Gastrocnemius medialis (tissue), 4 donors: ENCODE data around the gene BICRAL. TPM values are rescaled to one million over a fixed set of nuclear protein-coding genes. Genes with fewer than 3 reads are reported as not detected.
"Not testable (repeated sequence)": the region's sequence is repeated elsewhere in the genome, so short reads cannot be mapped to it uniquely, and the experiment has no call there.

Experiments used
- ATAC-seq, 2 donors: fragments of 150-250 bp; one replicate each; pipeline ENCODE4 v1.9.1; 2016
- DNase-seq, 2 donors: peaks; one replicate each; pipeline ENCODE4 v3.0.0-alpha.2; 2019
- H3K27ac ChIP-seq, 4 donors: fragments of 200-600 bp; sonication (generic); 1 replicate in 1 of 4; 2 replicates in 3 of 4; pipeline ENCODE4 v1.5.1; 2016 to 2018; ENCODE audit warnings: mild to moderate bottlenecking in 2 of 4, moderate library complexity in 1 of 4
- H3K27me3 ChIP-seq, 3 donors: fragments of 200-600 bp; sonication (generic) in 2 of 3; 1 replicate in 1 of 3; 2 replicates in 2 of 3; pipeline versions ENCODE4 v1.5.1 to v1.6.0; 2016 to 2019; ENCODE audit warnings: mild to moderate bottlenecking in 1 of 3, moderate library complexity in 1 of 3
- H3K36me3 ChIP-seq, 2 donors: fragments of 200-600 bp; sonication (generic) in 1 of 2; one replicate each; pipeline ENCODE4 v1.5.1; 2017 to 2018
- H3K4me1 ChIP-seq, 2 donors: fragments of 200-600 bp; sonication (generic) in 1 of 2; one replicate each; pipeline ENCODE4 v1.5.1; 2016 to 2017; ENCODE audit warnings: mild to moderate bottlenecking in 2 of 2
- H3K4me3 ChIP-seq, 4 donors: fragments of 200-600 bp; sonication (generic) in 3 of 4; 1 replicate in 1 of 4; 2 replicates in 3 of 4; pipeline ENCODE4 v1.5.1; 2016 to 2019; ENCODE audit warnings: mild to moderate bottlenecking in 2 of 4
- H3K9me3 ChIP-seq, 3 donors: fragments of 200-600 bp; sonication (generic) in 2 of 3; 1 replicate in 1 of 3; 2 replicates in 2 of 3; pipeline ENCODE4 v1.5.1; 2016 to 2019
- CTCF ChIP-seq, 5 experiments: fragments of 450-650 bp in 3 of 5; fragments of 200-600 bp in 2 of 5; sonication (generic) in 2 of 5; IDR thresholded peaks in 4 of 5; conservative IDR thresholded peaks in 1 of 5; 1 replicate in 4 of 5; 2 replicates in 1 of 5; pipeline ENCODE4 v1.5.1; 2016 to 2019; ENCODE audit warnings: antibody characterized with exemption in 5 of 5, mild to moderate bottlenecking in 3 of 5, moderate library complexity in 3 of 5
- POLR2A ChIP-seq, 2 donors: fragments of 450-650 bp; IDR thresholded peaks; one replicate each; pipeline ENCODE4 v1.6.1; 2017; ENCODE audit warnings: antibody characterized with exemption in 2 of 2, mild to moderate bottlenecking in 2 of 2, moderate library complexity in 2 of 2
- in situ Hi-C, 4 donors: fragments of 200-750 bp; cut with MboI; loops; one replicate each; pipeline versions ENCODE4 v1.15.0 to v1.8.0; 2017; ENCODE audit warnings: low sequenced_read_pairs in 4 of 4
- intact Hi-C: fragments of 100-400 bp; cut with DNase I; formaldehyde crosslinking; loops from one replicate; pipeline ENCODE4 v1.15.1; 2023; ENCODE audit warnings: low total_unique reads
- total RNA-seq, 4 donors: library from RNA; depleted of rRNA; stranded (reverse); fragments of >200 nt; gene quantifications; one replicate each; pipeline versions ENCODE4 v1.1.0 to v1.2.3, GENCODE V29; 2016

The BICRAL gene
- total RNA-seq, 4 donors from 2014 or later = 7.9 to 10.2 (median 9.7) TPM

GRCh38 chr6:42896178-42896719, 114.4 kb downstream of the BICRAL start:
- Histone ChIP-seq H3K27me3 (no peaks in the 10 kb centered on the region), H3K36me3 (no peaks in the 10 kb centered on the region), H3K9me3 (no peaks in the 10 kb centered on the region), H3K4me1 (peaks cover 28 to 34% of the 10 kb centered on the region in 2 donors), H3K4me3 (no peak overlapping the region), H3K27ac (peak overlapping the region; percentile 69 to 83 (median 74))
- DNase-seq = no peak
- in situ Hi-C loops (no loop called here), intact Hi-C loops (loop anchor here (5.0 kb wide), 3 partner anchors 81 to 334 kb away; partner anchors contain the start of genes KLC4, MRPL2, PEX6 and UBR2)
- peak; percentile 75 to 89 for ATAC-seq
- TF ChIP-seq CTCF (IDR thresholded peaks at IDR 0.05 in 4 of 5, conservative IDR thresholded peaks at IDR 0.05 in 1 of 5) (no peak), POLR2A (IDR thresholded peaks at IDR 0.05) (no peak)

- in situ Hi-C loops (no loop called here), intact Hi-C loops (loop anchor here (5.0 kb wide), 3 partner anchors 78 to 337 kb away; partner anchors contain the start of genes KLC4, MRPL2, PEX6 and UBR2)
- no peaks in the 10 kb centered on the region for H3K36me3 ChIP-seq
- DNase-seq = peak; percentile 35 to 59
- no peak for ATAC-seq
- no peak overlapping the region for H3K4me3 ChIP-seq
- peaks cover 27 to 35% of the 10 kb centered on the region in 2 donors for H3K4me1 ChIP-seq
- H3K27ac ChIP-seq = peak overlapping the region in 2 of 4 donors; percentile 1 to 49
- TF ChIP-seq POLR2A (IDR thresholded peaks at IDR 0.05) (no peak), CTCF (IDR thresholded peaks at IDR 0.05 in 4 of 5, conservative IDR thresholded peaks at IDR 0.05 in 1 of 5) (peak; percentile 54 to 88 (median 83))
- H3K27me3 ChIP-seq = no peaks in the 10 kb centered on the region
- H3K9me3 ChIP-seq = no peaks in the 10 kb centered on the region
These were observed 117.1 kb downstream of the BICRAL start for GRCh38 chr6:42898891-42899361.

- H3K4me3 ChIP-seq = no peak overlapping the region
- H3K27ac ChIP-seq = no peak overlapping the region
- no peak for DNase-seq
- no peak for TF ChIP-seq POLR2A (IDR thresholded peaks at IDR 0.05)
- no peak for TF ChIP-seq CTCF (IDR thresholded peaks at IDR 0.05 in 4 of 5, conservative IDR thresholded peaks at IDR 0.05 in 1 of 5)
- H3K9me3 ChIP-seq = no peaks in the 10 kb centered on the region
- in situ Hi-C loops = loop anchor here (5.0 to 25.0 kb wide), 3 partner anchors 242 to 437 kb away; no protein-coding TSS in a partner anchor
- no peak for ATAC-seq
- H3K27me3 ChIP-seq = no peaks in the 10 kb centered on the region
- H3K36me3 ChIP-seq = no peaks in the 10 kb centered on the region
- peaks cover 27 to 35% of the 10 kb centered on the region in 2 donors for H3K4me1 ChIP-seq
- intact Hi-C loops = loop anchor here (2.0 to 10.0 kb wide), 6 partner anchors 77 to 435 kb away; partner anchors contain the start of genes KLC4, MRPL2, PEX6 and UBR2
These were observed 118.0 kb downstream of the BICRAL start for GRCh38 chr6:42899871-42900270.

- H3K9me3 ChIP-seq = no peaks in the 10 kb centered on the region
- in situ Hi-C loops (loop anchor here (5.0 to 25.0 kb wide), 3 partner anchors 241 to 436 kb away; no protein-coding TSS in a partner anchor), intact Hi-C loops (loop anchor here (1.0 to 10.0 kb wide), 4 partner anchors 226 to 433 kb away; no protein-coding TSS in a partner anchor)
- H3K4me1 ChIP-seq = peaks cover 20 to 27% of the 10 kb centered on the region in 2 donors
- DNase-seq (peak; percentile 60 to 76), ATAC-seq (peak; percentile 92 to 99)
- TF ChIP-seq CTCF (IDR thresholded peaks at IDR 0.05 in 4 of 5, conservative IDR thresholded peaks at IDR 0.05 in 1 of 5) (peak; percentile 85 to 93 (median 90)), POLR2A (IDR thresholded peaks at IDR 0.05) (no peak)
- no peak overlapping the region for H3K27ac ChIP-seq
- H3K4me3 ChIP-seq = no peak overlapping the region
- no peaks in the 10 kb centered on the region for H3K36me3 ChIP-seq
- no peaks in the 10 kb centered on the region for H3K27me3 ChIP-seq
These were observed 119.7 kb downstream of the BICRAL start for GRCh38 chr6:42901538-42901957.

- not testable (repeated sequence) for DNase-seq, H3K36me3 ChIP-seq, H3K27me3 ChIP-seq, H3K27ac ChIP-seq, H3K4me3 ChIP-seq, ATAC-seq, H3K9me3 ChIP-seq
- intact Hi-C loops (loop anchor here (5.0 to 10.0 kb wide), 2 partner anchors 225 to 432 kb away; no protein-coding TSS in a partner anchor), in situ Hi-C loops (loop anchor here (5.0 to 25.0 kb wide), 3 partner anchors 240 to 435 kb away; no protein-coding TSS in a partner anchor)
- peaks cover 9 to 16% of the 10 kb centered on the region in 2 donors for H3K4me1 ChIP-seq
These were observed 120.8 kb downstream of the BICRAL start for GRCh38 chr6:42902429-42903263.
